Upper lobe of left lung (tissue), 4 donors: ENCODE results near the gene OTUD5.

Experiments
- EP300 ChIP-seq, 4 donors: sonication (generic); formaldehyde crosslinking; IDR thresholded peaks; one replicate each; pipeline ENCODE4 v1.5.1; 2017; ENCODE audit warnings: antibody characterized with exemption in 4 of 4, control low read depth in 2 of 4
- POLR2A ChIP-seq, 4 donors: fragments of 450-650 bp; IDR thresholded peaks; one replicate each; pipeline ENCODE4 v1.5.1; 2016 to 2017; ENCODE audit warnings: antibody characterized with exemption in 4 of 4, mild to moderate bottlenecking in 2 of 4
- POLR2AphosphoS5 ChIP-seq, 2 donors: sonication (generic); formaldehyde crosslinking; IDR thresholded peaks; one replicate each; pipeline ENCODE4 v1.5.1; 2017; ENCODE audit warnings: antibody characterized with exemption in 2 of 2
- TF ChIP-seq, protein P1 (sequence below), 6 experiments: fragments of 450-650 bp in 4 of 6; fragments of 200-600 bp in 2 of 6; sonication (generic) in 2 of 6; IDR thresholded peaks; one replicate each; pipeline ENCODE4 v1.5.1; 2016 to 2019; ENCODE audit warnings: antibody characterized with exemption in 6 of 6

GRCh38 chrX:48998391-48998790, 41.0 kb upstream of the OTUD5 start:
- TF ChIP-seq POLR2A (IDR thresholded peaks at IDR 0.05) (no peak), POLR2AphosphoS5 (IDR thresholded peaks at IDR 0.05) (no peak), EP300 (IDR thresholded peaks at IDR 0.05) (no peak)
- TF ChIP-seq, protein P1, sequence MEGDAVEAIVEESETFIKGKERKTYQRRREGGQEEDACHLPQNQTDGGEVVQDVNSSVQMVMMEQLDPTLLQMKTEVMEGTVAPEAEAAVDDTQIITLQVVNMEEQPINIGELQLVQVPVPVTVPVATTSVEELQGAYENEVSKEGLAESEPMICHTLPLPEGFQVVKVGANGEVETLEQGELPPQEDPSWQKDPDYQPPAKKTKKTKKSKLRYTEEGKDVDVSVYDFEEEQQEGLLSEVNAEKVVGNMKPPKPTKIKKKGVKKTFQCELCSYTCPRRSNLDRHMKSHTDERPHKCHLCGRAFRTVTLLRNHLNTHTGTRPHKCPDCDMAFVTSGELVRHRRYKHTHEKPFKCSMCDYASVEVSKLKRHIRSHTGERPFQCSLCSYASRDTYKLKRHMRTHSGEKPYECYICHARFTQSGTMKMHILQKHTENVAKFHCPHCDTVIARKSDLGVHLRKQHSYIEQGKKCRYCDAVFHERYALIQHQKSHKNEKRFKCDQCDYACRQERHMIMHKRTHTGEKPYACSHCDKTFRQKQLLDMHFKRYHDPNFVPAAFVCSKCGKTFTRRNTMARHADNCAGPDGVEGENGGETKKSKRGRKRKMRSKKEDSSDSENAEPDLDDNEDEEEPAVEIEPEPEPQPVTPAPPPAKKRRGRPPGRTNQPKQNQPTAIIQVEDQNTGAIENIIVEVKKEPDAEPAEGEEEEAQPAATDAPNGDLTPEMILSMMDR (IDR thresholded peaks at IDR 0.05) = no peak
